CD4-positive, alpha-beta T cell treated with Interferon gamma for 1 hour (primary cell): ENCODE data around the gene DSCAML1.

Experiments used
- DNase-seq: peaks from one replicate; pipeline ENCODE4 v3.0.0-alpha.2; 2020

Gene DSCAML1

DNA sequence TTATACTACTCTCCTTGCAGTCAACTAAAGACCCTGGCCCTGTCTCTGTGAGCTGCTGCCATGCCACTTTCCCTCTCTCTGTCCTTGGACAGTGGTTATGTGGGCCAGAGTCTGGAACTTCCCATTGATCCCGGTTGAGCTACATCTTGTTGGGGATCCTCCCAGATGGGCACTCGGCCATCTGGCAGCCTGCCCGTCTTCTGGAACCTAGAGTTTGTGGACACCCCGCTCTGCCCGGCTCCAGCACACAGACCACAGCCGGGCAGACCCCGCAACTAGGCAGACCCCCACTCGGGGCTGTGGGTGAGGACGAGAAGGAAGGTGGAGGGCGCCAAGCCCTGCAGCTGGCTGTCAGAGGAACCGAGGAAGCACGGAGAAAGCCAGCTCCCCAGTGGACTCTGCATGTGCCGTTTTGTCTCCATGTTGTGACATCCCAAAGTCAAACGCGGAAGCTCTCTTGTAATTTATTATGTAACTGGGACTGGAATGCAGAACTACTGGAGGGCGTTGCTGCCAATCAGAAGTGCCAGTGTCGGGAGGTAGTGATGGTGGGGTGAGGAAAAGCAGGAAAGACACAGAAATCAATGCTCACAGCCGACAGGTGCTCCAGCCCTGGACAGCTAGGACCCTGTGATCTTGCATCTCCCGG, 261.7 kb downstream of the DSCAML1 start:
- peak; percentile 1 for DNase-seq

DNA sequence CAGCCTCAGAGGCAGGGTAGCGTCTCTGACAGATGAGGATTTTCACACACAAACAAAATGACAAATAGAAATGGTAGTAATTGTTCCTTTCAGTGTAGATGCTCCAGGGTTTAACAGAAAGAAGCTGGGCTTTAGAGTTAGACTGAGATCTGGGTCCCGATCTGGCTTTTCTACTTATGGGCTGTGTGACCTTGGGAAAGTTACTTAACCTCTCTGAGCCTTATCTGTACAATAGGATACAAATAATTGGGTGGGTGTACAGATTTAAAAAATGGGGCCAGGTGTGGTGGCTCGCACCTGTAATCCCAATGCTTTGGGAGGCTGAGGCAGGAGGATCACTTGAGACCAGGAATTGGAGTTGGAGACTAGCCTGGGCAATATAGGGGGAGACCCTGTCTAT, 264.4 kb downstream of the DSCAML1 start:
- DNase-seq, result no peak

DNA sequence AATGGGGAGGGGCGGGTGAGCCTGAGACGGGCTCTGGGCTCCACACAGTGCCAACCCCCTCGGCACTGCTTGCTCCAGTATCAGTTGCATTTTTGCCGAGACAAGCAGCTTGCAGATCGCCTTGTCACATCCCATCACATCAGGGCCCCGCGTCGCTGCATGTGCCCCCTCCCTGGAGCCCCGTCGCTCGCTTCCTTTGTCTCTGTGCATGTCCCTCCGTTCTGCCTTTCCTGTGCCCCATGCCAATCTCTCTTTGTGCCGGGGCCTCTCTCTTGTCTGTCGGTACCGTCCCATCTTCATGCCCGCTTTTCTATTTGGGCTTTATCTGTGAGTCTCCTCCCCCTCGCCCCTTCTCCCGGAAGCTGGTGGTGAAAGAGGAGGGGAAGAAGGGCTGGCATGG, 267.2 kb downstream of the DSCAML1 start:
- no peak for DNase-seq

DNA sequence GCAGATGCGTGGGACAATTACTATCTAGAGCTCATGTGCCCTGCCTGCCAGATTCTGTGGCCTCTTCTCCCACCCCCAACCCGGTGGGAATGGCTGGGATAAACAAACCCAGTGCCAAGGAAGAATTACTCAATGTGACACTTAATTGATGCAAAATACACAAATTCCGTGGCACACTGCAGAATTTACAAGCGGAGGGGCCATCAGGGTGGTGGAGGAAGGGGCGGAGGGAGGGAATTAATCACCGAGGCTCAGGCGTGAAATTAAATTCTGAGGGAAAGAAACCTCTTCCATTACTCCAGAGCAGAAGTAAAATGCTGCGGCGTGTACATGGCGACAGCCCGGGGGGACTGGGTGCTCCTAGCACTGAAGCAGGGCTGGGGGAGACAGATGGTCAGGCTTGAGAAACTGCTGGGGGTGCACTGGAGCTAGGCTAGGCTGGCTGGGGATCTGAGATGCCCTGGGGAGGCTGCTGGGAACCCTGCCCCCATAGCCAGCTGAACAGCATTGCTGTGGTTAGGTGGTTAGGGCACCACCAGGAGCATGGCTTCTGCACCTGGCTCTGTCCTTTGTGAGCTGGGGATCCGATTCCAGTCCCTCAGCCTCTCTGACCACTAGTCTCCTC, 268.8 kb downstream of the DSCAML1 start:
- DNase-seq, result no peak

DNA sequence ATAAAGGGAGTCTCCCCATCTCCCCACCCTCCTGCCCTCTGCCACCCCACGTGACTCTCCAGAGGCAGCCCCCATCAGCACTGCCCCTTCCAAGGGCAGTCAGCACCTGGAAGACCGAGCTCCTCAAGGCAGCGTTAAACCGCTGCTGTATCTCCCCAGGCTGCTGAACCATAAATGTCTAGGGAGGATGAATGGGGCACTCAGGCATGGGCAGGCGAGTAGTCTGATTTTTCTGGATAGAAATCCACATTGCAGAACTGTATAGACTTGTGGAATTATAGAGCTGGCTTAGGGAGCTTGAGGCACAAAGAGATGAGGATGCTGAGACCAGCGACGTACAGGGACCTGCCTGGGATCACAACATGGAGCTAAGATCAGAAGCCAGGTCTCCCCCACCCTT, 269.7 kb downstream of the DSCAML1 start:
- no peak for DNase-seq

DNA sequence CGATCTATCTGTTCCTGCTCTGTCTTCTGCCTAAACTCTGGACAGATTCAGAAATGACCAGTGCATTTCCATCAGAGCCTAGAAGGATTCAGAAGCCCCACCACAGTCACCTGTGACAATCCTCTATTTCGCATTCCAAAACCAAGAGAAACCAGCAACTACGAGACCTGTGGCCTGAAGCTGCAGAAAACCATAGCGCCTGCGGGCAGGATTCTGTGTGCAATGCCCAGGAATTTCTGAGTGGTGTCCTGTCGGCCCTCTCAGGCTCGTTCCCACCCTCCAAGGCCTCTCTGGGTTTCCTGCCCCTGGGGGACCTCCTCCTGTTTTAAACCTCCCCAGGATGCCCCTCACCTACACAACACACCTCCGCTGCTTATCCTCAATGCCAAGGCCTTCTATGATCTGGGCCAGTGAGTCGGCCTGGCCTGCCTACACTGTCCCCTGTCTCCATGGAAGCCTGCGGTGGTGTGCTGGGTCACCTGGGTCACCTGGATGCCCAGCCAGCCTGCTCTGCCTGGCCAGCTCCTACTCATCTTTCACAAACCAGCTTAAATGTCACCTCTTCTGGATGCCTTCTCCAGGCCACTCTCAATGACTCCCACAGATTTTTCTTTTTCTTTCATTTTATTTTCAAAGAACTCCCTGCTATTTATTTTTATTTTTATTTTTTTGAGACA, 271.0 kb downstream of the DSCAML1 start:
- no peak for DNase-seq

DNA sequence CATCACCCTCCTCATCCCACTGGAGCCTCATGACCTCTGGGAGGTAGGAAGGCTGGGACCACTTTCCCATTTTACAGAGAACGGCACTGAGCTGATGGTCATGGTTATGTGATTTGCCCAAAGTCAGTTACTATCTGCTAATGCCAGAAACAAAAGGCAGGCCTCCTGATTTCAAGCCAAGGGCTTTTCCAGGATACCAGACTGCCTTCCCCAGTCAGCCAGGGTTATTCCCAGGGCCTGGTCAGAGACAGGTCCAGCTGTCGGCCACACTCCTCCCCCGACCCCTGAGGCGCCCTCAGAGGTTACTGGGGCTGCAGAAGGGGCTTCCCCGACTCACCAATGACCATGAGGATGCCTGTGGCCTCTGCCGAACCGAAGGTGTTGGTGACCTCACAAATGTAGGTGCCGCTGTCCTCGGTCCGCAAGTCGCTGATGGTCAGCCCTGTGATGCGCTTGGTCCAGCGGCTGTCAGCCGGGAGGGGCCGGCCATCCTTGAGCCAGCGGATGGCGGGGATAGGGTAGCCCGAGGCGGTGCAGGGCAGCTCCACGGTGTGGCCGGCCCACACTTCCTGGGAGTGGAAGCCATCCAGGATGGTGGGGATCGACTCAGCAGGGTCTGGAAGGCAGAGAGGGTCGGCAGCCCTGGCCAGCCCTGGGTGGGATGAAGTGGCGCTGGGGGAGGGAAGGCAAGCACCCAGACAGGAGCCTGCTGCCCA, 272.4 kb downstream of the DSCAML1 start:
- no peak for DNase-seq

DNA sequence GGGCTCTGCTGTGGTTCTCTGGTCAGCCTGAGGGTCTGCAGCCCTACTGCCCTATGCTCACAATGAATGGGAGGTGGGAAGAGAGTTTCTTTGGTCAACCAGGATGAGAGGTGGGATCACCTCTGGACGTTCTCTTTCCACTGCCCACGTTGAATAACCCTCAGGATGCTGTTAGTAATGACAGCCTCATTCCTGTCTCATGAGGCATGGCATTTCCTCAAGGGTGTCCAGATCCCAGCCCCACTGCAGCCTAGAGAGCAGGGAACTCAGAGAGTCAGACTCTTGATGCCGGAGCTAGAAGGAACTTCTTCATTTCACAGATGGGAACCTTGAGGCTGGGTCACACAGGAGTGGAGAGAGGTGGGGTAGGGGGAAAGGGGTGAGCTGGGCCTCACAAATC, 273.3 kb downstream of the DSCAML1 start:
- DNase-seq, result no peak

DNA sequence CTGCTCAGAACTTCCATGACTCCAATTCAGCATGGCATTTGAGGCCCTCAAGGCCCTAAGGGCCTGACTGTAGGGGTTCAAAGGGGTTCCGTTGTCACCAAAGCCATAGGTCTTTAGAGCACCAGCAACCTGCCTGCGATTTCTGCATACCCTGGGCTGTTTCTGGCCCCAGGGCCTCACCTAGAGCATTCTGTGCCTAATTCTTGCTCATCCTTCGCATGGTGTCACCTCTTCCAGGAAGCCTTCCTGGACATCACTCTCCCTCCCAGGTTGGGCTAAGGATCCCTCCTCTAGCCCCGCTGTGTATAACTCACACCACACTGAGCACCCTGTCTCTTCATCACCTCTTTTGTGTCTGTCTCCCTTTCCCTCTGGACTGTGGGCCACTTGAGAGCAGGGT, 275.0 kb downstream of the DSCAML1 start:
- DNase-seq, result no peak

DNA sequence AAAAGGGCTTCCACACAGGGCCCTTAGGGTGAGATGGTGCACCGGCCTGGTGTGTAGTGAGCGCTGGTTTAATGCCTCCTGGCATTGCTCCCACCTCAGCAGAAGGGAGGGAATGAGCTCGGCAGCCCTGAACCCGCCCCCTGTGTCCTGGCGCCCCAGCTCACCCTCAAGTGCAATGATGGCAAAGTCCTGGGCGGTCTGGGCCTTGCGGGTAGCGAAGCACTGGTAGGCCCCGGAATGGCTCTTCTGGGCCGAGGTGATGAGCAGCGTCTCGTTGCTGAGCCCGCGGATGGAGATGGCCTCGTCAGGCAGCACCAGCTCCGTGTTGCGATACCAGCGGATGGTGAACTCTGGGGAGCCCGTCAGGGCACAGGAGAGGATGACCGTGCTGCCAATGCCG, 276.1 kb downstream of the DSCAML1 start:
- DNase-seq, result no peak

DNA sequence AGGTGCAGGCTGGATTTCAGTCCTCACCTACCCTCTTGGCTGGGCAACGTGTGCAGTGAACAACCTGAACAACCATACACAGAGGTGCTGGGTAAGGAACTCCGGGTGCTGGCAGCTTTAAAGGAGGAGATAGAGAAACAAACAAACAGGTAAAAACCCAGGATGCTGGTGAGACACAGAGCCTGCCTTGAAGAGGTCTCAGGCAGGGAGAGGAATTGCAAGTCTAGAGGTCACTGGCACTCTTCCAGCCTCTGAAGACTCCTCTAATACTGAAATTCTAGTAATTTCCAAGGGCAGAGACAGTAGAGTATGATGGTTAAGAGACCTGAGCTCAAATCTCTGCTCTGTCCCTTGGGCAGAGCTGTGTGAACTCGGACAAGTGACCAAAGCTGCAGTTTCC, 276.8 kb downstream of the DSCAML1 start:
- DNase-seq, result no peak

DNA sequence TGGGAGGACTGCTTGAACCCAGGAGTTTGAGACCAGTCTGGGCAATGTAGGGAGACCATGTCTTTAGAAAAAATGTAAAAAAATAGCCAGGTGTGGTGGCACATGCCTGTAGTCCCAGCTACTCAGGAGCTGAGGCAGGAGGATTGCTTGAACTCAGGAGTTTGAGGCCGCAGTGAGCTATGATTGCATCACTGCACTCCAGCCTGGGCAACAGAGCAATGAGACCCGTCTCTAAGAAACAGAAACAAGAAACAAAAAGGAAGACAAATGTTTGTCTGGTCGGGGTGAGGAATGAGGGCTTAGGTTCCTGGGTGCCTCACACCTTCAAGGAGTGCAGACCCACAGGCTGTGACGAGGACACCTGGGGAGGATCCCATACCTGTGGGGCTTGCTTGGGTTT, 277.4 kb downstream of the DSCAML1 start:
- DNase-seq, result no peak

DNA sequence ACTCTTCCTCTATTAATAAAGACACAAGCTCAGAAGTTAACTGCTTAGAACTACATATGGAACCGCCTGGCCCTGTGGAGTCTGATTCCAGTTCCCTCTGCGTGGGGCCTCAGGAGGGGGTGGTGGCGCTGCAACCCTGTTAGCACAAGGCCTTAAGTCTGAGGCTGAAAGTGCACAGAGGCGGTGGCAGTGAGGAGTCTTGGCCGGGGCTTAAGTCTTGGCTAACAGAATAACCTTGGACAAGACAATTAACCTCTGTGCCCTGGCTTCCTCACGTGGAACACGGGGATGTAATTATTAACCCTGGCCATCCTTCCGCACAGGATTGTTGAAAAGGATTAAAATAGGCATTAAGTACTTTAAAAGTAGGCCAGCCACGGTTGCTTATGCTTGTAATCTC, 277.8 kb downstream of the DSCAML1 start:
- DNase-seq, result no peak

DNA sequence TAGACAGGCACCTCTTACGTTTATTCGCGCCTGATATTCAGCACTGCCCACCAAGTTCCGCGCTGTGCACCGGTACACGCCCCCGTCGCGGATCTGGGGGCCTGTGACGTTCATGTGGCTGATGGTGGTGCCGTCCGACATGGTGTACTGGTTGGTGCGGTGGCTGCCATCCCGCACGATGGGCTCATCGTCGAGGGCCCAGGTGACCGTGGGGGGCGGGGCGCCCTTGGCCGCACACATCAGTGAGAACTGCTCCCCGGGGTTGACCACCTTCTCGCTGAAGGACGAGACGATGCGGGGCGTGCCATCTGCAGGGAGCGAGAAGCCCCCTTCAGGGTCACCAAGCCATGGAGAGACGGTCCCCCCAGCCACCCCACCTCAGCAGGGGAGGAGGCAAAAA, 278.6 kb downstream of the DSCAML1 start:
- DNase-seq, result no peak

DNA sequence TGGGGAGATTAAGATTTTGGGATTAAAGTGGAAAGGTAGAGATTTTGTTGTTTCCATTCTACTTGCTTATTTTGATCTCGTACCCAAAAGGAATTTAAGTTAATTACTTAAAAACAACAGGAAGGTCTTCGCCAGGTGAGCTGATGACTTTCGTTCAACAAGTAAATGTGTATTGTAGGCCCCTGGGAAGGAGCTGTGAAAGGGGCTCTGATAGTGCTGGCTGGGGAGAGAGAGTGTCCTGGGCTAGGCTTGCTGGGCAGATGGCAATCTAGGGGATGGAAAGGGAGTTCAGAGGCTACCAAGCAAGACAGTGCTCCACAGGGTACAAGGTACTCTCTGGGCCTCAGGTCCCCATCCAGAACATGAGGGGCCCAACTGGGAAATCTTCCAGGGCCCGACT, 279.9 kb downstream of the DSCAML1 start:
- DNase-seq, result no peak

DNA sequence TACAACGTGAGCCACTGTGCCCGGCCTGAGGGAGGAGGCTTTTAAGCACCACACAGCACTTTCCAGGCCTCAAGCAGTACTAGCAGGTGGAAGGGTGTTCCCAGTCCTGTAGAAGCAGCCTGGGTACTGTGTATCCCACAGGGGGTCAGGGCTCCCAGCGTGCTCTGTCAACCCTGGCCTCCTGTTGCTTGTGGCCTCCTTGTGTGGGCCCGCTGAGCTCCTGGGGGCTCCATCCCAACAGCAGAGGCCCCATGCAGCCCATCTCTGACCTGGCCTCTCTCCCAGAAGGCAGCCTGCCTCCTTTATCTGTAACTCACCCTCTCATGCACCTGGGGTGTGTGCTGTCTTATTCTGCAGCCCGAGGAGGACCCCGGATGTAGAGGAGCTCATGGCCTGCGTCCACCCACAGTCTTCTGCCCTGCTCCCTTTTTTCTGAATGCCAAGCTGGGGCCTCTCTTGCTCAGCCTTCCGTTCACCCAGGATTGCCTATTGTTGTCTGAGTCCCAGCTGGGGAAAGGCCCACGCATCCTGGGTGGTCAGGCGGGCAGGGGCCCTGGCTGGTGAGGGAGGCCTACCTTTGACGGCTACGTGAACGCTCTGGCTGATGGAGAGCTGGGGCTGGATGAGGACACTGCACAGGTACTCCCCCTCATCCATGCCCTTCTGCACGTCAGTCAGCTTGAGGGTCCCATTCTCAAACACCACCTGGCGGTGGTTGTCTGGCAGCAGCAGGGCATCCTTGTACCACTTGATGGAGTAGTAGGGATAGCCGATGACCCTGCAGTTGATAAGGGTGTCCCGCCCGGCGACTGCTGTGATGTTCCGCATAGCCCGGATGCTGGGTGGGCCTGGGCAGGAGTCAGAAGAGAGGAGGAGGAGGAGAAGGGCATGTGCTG, 280.9 kb downstream of the DSCAML1 start:
- no peak for DNase-seq

DNA sequence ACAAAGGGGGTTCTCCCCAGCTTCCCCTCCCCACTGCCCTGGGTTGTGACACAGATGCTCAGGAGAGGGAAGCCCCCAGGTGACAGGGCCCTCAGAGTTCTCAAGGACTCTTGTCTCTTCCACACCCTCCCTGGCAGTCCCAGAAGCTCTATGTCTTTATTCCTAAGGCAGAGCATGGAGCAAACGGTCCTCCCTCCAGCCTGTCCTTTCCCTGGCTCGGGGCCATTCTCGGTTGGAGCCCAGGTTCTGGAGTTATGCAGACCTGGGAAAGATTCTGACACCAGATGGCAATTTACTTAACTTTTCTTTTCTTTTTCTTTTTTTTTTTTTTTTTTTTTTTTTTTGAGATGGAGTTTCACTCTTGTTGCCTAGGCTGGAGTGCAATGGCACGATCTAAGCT, 282.8 kb downstream of the DSCAML1 start:
- DNase-seq, result no peak

DNA sequence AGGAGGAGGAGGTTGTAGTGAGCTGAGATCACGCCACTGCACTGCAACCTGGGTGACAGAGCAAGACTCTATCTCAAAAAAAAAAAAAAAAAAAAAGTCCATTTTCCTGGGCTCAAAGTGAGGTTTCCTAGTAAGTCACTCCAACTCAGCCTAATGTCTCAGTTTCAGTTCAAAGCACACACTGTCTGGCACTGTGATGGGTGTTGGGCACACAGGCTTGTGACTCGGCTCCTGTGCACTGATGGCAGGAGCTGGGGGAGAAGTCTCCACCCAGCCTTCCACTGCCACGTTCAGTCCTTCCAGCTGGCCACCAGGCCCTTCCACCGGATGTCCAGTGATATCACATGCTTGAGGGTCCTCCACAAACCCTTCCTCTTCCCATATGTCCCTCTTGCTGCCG, 283.4 kb downstream of the DSCAML1 start:
- DNase-seq, result no peak

DNA sequence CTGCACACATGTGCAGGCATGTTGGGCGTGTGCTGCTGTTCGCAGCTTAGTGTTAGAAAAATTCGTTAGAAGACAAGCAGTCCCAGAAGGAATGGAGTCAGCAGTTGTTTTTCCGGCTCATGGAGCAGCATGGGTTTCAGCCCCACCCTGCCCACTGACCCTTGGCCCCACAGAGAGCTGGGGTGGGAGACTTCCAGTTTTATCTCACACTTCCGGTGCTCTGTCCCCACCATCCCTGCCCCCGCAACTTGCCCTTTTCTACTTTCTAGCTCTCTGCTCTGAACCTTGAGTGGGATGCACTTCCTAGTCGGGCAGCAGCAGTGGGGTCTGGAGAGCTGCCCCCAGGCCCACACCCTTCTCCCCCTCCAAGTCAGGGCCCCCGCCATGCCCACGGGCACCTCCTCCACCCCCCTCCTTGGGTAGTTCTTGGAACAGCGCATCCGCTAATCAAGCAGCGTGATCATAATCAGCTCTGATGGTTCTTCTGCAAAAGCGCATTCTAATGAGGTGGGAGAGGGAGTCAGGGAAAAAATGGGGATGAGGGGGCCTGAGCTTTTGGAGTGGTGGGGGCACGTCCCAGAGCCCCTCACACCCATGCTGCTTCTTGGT, 285.0 kb downstream of the DSCAML1 start:
- DNase-seq, result no peak

DNA sequence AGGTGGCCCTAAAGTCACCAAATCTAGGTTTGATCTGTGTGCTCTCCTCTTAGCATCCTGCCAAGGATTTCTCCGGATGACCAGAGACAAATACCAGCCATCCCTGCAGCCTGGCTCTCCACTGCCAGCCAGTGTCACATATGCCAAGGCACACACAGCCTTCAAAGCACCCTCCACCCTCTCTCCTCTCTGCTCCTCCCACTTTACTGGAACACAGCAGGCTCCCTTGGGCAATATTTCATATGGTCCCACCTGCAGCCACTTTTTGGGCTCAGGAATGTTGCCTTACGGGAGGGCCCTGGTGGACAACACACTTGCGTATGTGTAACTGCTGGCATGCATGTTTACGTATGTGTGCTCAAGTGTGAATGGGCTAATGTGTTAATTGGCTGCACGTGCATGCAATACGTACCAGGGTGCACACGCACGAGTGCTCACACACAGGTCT, 285.5 kb downstream of the DSCAML1 start:
- DNase-seq, result no peak

DNA sequence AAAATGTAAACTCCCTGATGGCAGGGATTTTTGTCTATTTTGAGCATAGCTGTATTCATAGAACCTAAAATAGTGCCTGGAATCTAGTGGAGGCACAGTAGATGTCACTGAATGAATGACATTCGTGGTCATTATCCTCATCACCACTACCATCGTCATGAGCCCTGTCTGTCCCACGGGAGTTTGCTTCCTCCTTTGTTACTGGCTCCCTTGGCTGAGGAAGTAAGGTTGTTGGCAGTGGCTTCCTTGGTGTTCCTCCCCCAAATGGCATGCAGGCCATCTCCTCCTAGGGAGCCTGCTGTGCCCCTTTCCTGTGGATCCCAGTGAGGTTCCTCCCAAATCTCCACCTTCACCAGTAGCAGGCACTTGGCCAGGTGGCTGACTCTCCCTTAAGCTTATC, 286.4 kb downstream of the DSCAML1 start:
- DNase-seq, result no peak

DNA sequence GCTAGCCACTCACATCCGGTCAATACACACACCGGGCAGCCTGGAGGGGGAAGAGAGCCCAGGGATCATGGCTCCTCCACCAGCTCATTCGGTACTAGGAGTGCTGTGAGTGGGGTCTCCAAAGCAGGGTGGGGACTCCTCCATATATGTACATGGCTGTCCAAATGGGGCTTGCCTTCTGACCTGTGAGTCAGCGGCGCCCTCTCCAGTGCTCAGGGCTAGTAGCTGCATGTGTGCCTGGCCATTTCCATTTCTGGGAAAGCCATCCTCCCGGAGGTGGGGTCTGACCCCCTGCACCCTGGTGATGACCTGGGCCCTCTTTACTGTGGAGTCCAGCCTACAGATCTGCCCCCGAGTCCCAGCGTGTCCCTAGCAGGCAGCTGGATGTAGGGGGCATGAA, 287.5 kb downstream of the DSCAML1 start:
- DNase-seq, result no peak
